Hepatocyte (in vitro differentiated cells): ENCODE measurements around the gene C20orf202. TPM values are rescaled to one million over a fixed set of nuclear protein-coding genes. Genes with fewer than 3 reads are reported as not detected.

Source experiments
- DNase-seq: peaks from one replicate; pipeline ENCODE4 v3.0.0-alpha.2; 2016; ENCODE audit warnings: low spot score
- H2AFZ ChIP-seq: fragments of 200-600 bp; sonication (generic); 2 replicates; pipeline ENCODE4 v1.6.0; 2016; ENCODE audit warnings: antibody characterized with exemption, mild to moderate bottlenecking
- H3K27ac ChIP-seq: fragments of 200-600 bp; sonication (generic); 2 replicates; pipeline ENCODE4 v1.5.1; 2016; ENCODE audit warnings: mild to moderate bottlenecking
- H3K27me3 ChIP-seq: fragments of 200-600 bp; sonication (generic); 2 replicates; pipeline ENCODE4 v1.6.1; 2016
- H3K36me3 ChIP-seq: fragments of 200-600 bp; sonication (generic); replicated peaks from 2 replicates; pipeline ENCODE4 v1.5.1; 2016; ENCODE audit warnings: low read depth; ENCODE audit not compliant: insufficient read depth
- H3K4me1 ChIP-seq: fragments of 200-600 bp; sonication (generic); 2 replicates; pipeline ENCODE4 v1.5.1; 2016; ENCODE audit warnings: mild to moderate bottlenecking, moderate library complexity; ENCODE audit not compliant: insufficient read depth
- H3K4me2 ChIP-seq: fragments of 200-600 bp; sonication (generic); 2 replicates; pipeline ENCODE4 v1.6.0; 2016
- H3K4me3 ChIP-seq: fragments of 200-600 bp; sonication (generic); 2 replicates; pipeline ENCODE4 v1.5.1; 2016; ENCODE audit warnings: mild to moderate bottlenecking
- H3K79me2 ChIP-seq: fragments of 200-600 bp; sonication (generic); 2 replicates; pipeline ENCODE4 v1.6.0; 2017; ENCODE audit warnings: mild to moderate bottlenecking
- H3K9me2 ChIP-seq: fragments of 200-600 bp; sonication (generic); replicated peaks from 2 replicates; pipeline ENCODE4 v1.6.0; 2017; ENCODE audit warnings: mild to moderate bottlenecking; ENCODE audit not compliant: insufficient read depth
- H3K9me3 ChIP-seq: fragments of 200-600 bp; sonication (generic); 2 replicates; pipeline ENCODE4 v1.5.1; 2016; ENCODE audit warnings: low read depth, mild to moderate bottlenecking
- H4K20me1 ChIP-seq: fragments of 200-600 bp; sonication (generic); 2 replicates; pipeline ENCODE4 v1.6.0; 2016; ENCODE audit warnings: mild to moderate bottlenecking; ENCODE audit not compliant: insufficient read depth, poor library complexity, severe bottlenecking
- EZH2 ChIP-seq: fragments of 200-600 bp; sonication (generic); IDR thresholded peaks from 2 replicates; pipeline ENCODE4 v1.6.1; 2016; ENCODE audit warnings: antibody characterized with exemption, mild to moderate bottlenecking, borderline replicate concordance
- EZH2phosphoT487 ChIP-seq: fragments of 200-600 bp; sonication (generic); IDR thresholded peaks from one replicate; pipeline ENCODE4 v1.6.1; 2018; ENCODE audit warnings: antibody characterized with exemption, mild to moderate bottlenecking, low read depth, moderate library complexity; ENCODE audit not compliant: unreplicated experiment, severe bottlenecking
- WGBS: methylation state at CpG from one replicate; pipeline ENCODE4 v1.1.6; 2016; ENCODE audit warnings: low lambda C conversion rate; ENCODE audit errors: missing lambda C conversion rate; 5-methylcytosine and 5-hydroxymethylcytosine counted together
- polyA plus RNA-seq: library from polyadenylated mRNA; unstranded; fragments of >200 nt; fragmentation: Nextera tagmentation; extraction: Ambion mirVana; gene quantifications from 2 replicates; pipeline ENCODE4 v1.2.1, GENCODE V29; 2016
- total RNA-seq: library from RNA; depleted of rRNA; stranded (reverse); fragments of >200 nt; gene quantifications from 2 replicates; pipeline ENCODE4 v1.2.3, GENCODE V29; 2014
- TF ChIP-seq, protein P1 (sequence below): fragments of 200-600 bp; sonication (generic); IDR thresholded peaks from 2 replicates; pipeline ENCODE4 v1.5.1; 2016; ENCODE audit warnings: antibody characterized with exemption, mild to moderate bottlenecking; ENCODE audit not compliant: poor library complexity

The C20orf202 gene
- total and polyA plus RNA-seq, 2 experiments from 2014 or later: 0.35 to 1.6 TPM

DNA sequence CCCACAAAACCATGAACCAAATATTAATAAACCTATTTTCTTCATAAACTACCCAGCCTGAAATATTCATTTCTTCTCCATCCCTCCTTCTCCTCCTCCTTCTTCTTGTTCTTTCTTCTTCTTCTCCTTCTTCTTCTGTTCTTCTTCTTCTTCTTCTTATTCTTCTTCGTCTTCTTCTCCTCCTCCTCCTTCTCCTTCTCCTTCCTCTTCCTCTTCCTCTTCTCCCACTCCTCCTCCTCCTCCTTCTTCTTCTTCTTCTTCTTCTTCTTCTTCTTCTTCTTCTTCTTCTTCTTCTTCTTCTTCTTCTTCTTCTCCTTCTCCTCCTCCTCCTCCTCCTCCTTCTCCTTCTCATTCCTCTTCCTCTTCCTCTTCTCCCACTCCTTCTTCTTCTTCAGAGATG is 13.4 kb upstream of the C20orf202 start:
- no peaks in the 10 kb centered on the region for H4K20me1 ChIP-seq
- no peaks in the 10 kb centered on the region for H3K79me2 ChIP-seq
- no CpG with 5 or more reads among the region's 1 CpG for WGBS
- H3K9me3 ChIP-seq: no peaks in the 10 kb centered on the region
- TF ChIP-seq, protein P1, sequence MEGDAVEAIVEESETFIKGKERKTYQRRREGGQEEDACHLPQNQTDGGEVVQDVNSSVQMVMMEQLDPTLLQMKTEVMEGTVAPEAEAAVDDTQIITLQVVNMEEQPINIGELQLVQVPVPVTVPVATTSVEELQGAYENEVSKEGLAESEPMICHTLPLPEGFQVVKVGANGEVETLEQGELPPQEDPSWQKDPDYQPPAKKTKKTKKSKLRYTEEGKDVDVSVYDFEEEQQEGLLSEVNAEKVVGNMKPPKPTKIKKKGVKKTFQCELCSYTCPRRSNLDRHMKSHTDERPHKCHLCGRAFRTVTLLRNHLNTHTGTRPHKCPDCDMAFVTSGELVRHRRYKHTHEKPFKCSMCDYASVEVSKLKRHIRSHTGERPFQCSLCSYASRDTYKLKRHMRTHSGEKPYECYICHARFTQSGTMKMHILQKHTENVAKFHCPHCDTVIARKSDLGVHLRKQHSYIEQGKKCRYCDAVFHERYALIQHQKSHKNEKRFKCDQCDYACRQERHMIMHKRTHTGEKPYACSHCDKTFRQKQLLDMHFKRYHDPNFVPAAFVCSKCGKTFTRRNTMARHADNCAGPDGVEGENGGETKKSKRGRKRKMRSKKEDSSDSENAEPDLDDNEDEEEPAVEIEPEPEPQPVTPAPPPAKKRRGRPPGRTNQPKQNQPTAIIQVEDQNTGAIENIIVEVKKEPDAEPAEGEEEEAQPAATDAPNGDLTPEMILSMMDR: no peak
- TF ChIP-seq EZH2phosphoT487 (no peak), EZH2 (no peak)
- no peak overlapping the region for H3K27ac ChIP-seq
- peaks cover 23% of the 10 kb centered on the region for H3K4me1 ChIP-seq
- no peak for DNase-seq
- H3K4me3 ChIP-seq: no peak overlapping the region
- H3K4me2 ChIP-seq: no peak overlapping the region
- peaks cover under 1% of the 10 kb centered on the region for H3K27me3 ChIP-seq
- H3K9me2 ChIP-seq: no peaks in the 10 kb centered on the region
- H2AFZ ChIP-seq: no peak overlapping the region
- H3K36me3 ChIP-seq: no peaks in the 10 kb centered on the region

GRCh38 chr20:1190847-1191246 is 12.4 kb upstream of the C20orf202 start:
- H3K4me3 ChIP-seq: no peak overlapping the region
- H3K4me2 ChIP-seq: no peak overlapping the region
- 89% methylated on average over 3 of the region's 3 CpGs for WGBS
- no peaks in the 10 kb centered on the region for H3K27me3 ChIP-seq
- no peaks in the 10 kb centered on the region for H3K9me3 ChIP-seq
- no peaks in the 10 kb centered on the region for H3K79me2 ChIP-seq
- peaks cover 23% of the 10 kb centered on the region for H3K4me1 ChIP-seq
- H3K27ac ChIP-seq: no peak overlapping the region
- DNase-seq: no peak
- no peak for TF ChIP-seq EZH2phosphoT487
- no peak for TF ChIP-seq EZH2
- TF ChIP-seq, protein P1: no peak
- H3K36me3 ChIP-seq: no peaks in the 10 kb centered on the region
- no peak overlapping the region for H2AFZ ChIP-seq
- H4K20me1 ChIP-seq: no peaks in the 10 kb centered on the region
- no peaks in the 10 kb centered on the region for H3K9me2 ChIP-seq

DNA sequence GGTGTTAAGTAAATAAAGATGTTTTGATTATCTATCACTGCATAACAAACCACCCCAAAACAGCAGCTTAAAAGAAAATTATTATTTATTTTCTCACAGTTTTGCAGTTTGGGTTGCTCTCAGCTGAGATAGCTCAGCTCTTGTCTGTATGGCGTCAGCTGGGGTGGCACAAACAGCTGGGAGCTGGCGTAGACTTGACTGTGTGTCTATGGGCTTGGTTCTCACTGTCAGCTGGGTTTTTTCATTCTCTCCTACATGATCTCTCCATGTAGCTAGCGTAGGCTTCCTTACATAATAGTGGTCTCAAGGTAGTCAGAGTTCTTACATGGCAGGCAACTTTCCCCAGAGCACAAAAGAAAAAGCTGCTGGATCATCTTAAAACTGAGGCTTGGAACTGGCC is 12.0 kb upstream of the C20orf202 start:
- Histone ChIP-seq H3K9me2 (no peaks in the 10 kb centered on the region), H2AFZ (no peak overlapping the region), H3K9me3 (no peaks in the 10 kb centered on the region), H3K27me3 (no peaks in the 10 kb centered on the region), H3K4me2 (no peak overlapping the region), H3K27ac (no peak overlapping the region), H3K79me2 (no peaks in the 10 kb centered on the region), H3K4me1 (peaks cover 18% of the 10 kb centered on the region), H3K36me3 (no peaks in the 10 kb centered on the region), H4K20me1 (no peaks in the 10 kb centered on the region), H3K4me3 (no peak overlapping the region)
- DNase-seq: no peak
- WGBS: 91% methylated on average over 3 of the region's 3 CpGs
- TF ChIP-seq EZH2 (no peak), EZH2phosphoT487 (no peak)
- TF ChIP-seq, protein P1: no peak

- TF ChIP-seq EZH2: no peak
- TF ChIP-seq, protein P1: no peak
- TF ChIP-seq EZH2phosphoT487: no peak
- no peak overlapping the region for H3K4me2 ChIP-seq
- WGBS: 74% methylated on average over 1 of the region's 1 CpG
These were observed 8.0 kb upstream of the C20orf202 start for GRCh38 chr20:1195226-1195625.

More at GRCh38 chr20:1195226-1195625, 8.0 kb upstream of the C20orf202 start:
- Histone ChIP-seq H3K4me3 (no peak overlapping the region), H3K9me2 (no peaks in the 10 kb centered on the region), H2AFZ (no peak overlapping the region), H4K20me1 (no peaks in the 10 kb centered on the region), H3K27ac (no peak overlapping the region), H3K27me3 (no peaks in the 10 kb centered on the region), H3K9me3 (no peaks in the 10 kb centered on the region), H3K79me2 (no peaks in the 10 kb centered on the region), H3K4me1 (no peaks in the 10 kb centered on the region), H3K36me3 (no peaks in the 10 kb centered on the region)
- DNase-seq: no peak
